Measurements from ENCODE around the gene CPEB1. TPM values are rescaled to one million over a fixed set of nuclear protein-coding genes. Genes with fewer than 3 reads are reported as not detected.

CPEB1 gene
- total RNA-seq, 4 donors from 2014 or later = 1.3 to 5.0 (median 3.8) TPM

GRCh38 chr15:82597815-82598214 lies 49.3 kb downstream of the CPEB1 start:
- TF ChIP-seq CTCF (IDR thresholded peaks at IDR 0.05) = no peak
- ATAC-seq (ENCODE audit: low FRiP score) (no peak), DNase-seq (ENCODE audit: low spot score) (no peak)

- ATAC-seq (ENCODE audit: low FRiP score) (no peak), DNase-seq (ENCODE audit: low spot score) (no peak)
- TF ChIP-seq CTCF (IDR thresholded peaks at IDR 0.05) = no peak
Observed at GRCh38 chr15:82595766-82596165, 51.4 kb downstream of the CPEB1 start.

DNA sequence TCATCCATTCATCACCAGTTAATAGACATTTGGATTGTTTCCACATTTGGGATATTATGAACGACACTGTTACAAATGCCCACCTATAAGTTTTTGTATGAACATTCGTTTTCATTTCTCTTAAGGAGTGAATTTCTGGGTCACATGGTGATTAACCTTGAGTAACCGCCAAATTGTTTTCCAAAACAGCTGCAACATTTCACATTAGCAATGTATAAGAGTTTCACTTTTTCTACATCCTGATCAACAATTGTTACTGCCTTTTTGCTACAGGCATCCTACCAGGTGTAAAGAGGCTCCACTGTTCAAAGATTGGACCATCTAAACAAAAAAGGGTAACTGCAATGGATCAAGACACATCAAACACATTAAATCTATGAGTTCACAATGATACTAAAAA lies 52.0 kb downstream of the CPEB1 start:
- ATAC-seq (ENCODE audit: low FRiP score) (no peak), DNase-seq (ENCODE audit: low spot score) (no peak)
- no peak for TF ChIP-seq CTCF (IDR thresholded peaks at IDR 0.05)

DNA sequence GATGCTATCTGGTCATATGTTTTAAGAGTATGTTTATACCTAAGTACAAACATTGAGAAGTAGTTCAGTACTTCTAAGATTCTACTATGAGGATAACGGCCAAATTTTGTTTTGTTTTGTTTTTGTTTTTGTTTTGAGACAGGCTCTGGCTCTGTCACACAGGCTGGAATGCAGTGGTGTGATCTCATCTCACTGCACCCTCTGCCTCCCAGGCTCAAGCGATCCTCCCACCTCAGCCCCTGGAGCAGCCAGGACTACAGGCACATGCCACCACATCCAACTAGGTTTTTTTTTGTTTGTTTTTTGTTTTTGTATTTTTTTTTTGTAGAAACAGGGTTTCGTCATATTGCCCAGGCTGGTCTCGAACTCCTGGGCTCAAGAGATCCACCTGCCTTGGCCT lies 59.4 kb downstream of the CPEB1 start:
- ATAC-seq (ENCODE audit: low FRiP score) (no peak), DNase-seq (ENCODE audit: low spot score) (no peak)
- no peak for TF ChIP-seq CTCF (IDR thresholded peaks at IDR 0.05)

- peak; percentile 54 for ATAC-seq (ENCODE audit: low FRiP score)
- TF ChIP-seq CTCF (IDR thresholded peaks at IDR 0.05) = no peak
- DNase-seq (ENCODE audit: low spot score) = no peak
Observed at GRCh38 chr15:82585072-82585471, 62.1 kb downstream of the CPEB1 start.

DNA sequence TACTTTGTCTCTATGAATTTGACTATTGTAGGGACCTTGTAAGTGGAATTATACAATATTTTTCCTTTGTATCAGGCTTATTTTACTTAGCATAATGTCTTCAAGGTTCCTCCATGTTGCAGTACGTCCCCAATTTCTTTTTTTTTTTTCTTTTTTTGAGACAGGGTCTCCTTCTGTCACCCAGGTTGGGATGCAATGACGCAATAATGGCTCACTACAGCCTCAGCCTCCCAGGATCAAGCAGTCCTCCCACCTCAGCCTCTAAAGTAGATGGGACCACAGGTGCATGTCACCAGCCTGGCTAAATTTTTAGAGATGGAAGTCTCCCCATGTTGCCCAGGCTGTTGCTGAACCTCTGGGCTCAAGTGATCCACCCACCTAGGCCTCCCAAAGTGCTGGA lies 66.5 kb downstream of the CPEB1 start:
- ATAC-seq (ENCODE audit: low FRiP score) (no peak), DNase-seq (ENCODE audit: low spot score) (no peak)
- TF ChIP-seq CTCF (IDR thresholded peaks at IDR 0.05) = no peak

GRCh38 chr15:82575335-82575734 lies 71.8 kb downstream of the CPEB1 start:
- DNase-seq (ENCODE audit: low spot score) = no peak
- TF ChIP-seq CTCF (IDR thresholded peaks at IDR 0.05) = no peak
- ATAC-seq (ENCODE audit: low FRiP score) = no peak

Data from omental fat pad (tissue), 4 donors.